ENCODE data around the gene STUM.

The STUM gene

GRCh38 chr1:226603858-226604559, 55.4 kb downstream of the STUM start:
- H3K27ac ChIP-seq: peak overlapping the region; percentile 81 to 88
- intact Hi-C loops (cut with DNase I; ENCODE audit: low total_unique reads): loop anchor here (2.0 to 10.0 kb wide), 2 partner anchors 53 to 189 kb away; no protein-coding TSS in a partner anchor
- no peaks in the 10 kb centered on the region for H3K27me3 ChIP-seq
- no peaks in the 10 kb centered on the region for H3K9me3 ChIP-seq
- H3K4me1 ChIP-seq: peaks cover 0 to 43% (median 33%) of the 10 kb centered on the region in 4 donors
- no peak for TF ChIP-seq CTCF (IDR thresholded peaks at IDR 0.05)
- no peak for DNase-seq
- H3K36me3 ChIP-seq: no peaks in the 10 kb centered on the region
- no peak overlapping the region for H3K4me3 ChIP-seq

DNA sequence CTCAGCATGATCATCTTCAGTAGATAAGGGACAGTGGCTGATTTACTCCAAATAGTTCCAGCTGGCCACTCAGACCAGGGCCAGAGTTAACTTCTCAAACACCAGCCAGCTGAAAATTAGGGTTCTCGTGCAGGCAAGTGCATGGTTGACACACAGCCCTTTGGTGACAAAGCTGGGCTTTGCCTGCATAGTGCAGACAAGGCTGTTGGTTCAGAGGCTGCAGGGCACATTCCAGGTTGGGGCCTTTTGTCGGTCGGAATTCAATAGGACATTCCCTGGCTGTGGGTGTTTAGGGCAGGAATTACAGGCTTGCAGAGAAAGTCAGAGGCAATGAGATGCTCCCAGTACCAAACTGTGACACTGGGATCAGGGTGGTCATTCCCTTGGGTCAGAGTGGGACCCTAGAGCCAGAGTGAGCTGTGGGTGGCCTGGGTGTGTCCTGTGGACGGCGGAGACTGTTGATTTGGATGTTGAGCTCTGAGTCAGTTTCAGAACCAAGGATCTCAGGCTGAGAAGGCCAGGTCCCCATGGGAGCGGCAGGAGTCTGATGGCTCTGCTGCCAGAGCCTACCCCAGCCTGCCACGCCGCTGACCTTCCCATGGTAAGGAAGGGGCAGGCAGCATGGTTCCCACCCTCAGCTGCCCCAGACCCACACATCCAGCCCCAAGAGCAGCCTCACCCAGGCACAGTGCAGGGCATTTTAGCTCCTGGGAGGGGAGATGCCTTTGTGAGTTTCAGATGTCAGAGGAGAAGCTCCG, 56.2 kb downstream of the STUM start:
- Histone ChIP-seq H3K4me3 (no peak overlapping the region), H3K27me3 (no peaks in the 10 kb centered on the region), H3K9me3 (no peaks in the 10 kb centered on the region), H3K36me3 (no peaks in the 10 kb centered on the region), H3K4me1 (peaks cover 0 to 43% (median 33%) of the 10 kb centered on the region in 4 donors), H3K27ac (peak overlapping the region; percentile 47 to 88)
- intact Hi-C loops (cut with DNase I; ENCODE audit: low total_unique reads): loop anchor here (2.0 to 10.0 kb wide), 2 partner anchors 54 to 190 kb away; no protein-coding TSS in a partner anchor
- peak in 1 of 2 donors; percentile 26 for DNase-seq
- TF ChIP-seq CTCF (IDR thresholded peaks at IDR 0.05): no peak

DNA sequence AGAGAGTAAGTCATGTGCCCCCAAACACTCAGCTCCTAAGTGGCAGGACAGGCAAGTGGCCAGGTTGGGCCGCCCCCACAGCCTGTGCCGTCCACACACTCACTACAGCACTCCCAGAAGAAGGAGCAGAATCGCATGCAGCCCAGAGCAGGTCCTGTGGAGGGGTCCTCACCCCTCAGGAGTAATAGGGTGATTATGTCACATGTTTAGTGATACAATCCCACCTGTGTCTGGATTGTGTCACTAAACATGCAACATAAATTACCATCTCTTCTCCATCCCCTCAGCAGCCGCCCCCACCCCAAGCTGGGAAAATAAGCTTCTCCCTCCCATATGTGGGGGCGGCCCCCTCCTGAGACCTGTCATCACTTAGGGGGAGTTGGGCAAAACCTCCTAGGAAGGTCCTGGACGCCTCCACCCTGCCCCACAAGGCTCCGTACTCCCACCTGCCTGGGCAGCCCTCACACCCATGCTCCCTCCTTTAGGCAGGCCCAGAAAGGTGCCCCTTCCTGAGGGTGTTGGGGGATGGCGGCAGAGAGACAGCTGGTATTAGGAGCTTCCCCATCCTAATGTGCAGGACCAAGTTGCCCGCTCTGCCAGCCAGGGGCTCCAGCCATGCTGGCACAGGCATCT, 56.9 kb downstream of the STUM start:
- no peak for TF ChIP-seq CTCF (IDR thresholded peaks at IDR 0.05)
- intact Hi-C loops (cut with DNase I; ENCODE audit: low total_unique reads): loop anchor here (2.0 to 10.0 kb wide), 2 partner anchors 55 to 191 kb away; no protein-coding TSS in a partner anchor
- H3K9me3 ChIP-seq: no peaks in the 10 kb centered on the region
- H3K27me3 ChIP-seq: no peaks in the 10 kb centered on the region
- peaks cover 0 to 43% (median 33%) of the 10 kb centered on the region in 4 donors for H3K4me1 ChIP-seq
- no peaks in the 10 kb centered on the region for H3K36me3 ChIP-seq
- no peak for DNase-seq
- no peak overlapping the region for H3K4me3 ChIP-seq
- H3K27ac ChIP-seq: peak overlapping the region; percentile 47 to 88

DNA sequence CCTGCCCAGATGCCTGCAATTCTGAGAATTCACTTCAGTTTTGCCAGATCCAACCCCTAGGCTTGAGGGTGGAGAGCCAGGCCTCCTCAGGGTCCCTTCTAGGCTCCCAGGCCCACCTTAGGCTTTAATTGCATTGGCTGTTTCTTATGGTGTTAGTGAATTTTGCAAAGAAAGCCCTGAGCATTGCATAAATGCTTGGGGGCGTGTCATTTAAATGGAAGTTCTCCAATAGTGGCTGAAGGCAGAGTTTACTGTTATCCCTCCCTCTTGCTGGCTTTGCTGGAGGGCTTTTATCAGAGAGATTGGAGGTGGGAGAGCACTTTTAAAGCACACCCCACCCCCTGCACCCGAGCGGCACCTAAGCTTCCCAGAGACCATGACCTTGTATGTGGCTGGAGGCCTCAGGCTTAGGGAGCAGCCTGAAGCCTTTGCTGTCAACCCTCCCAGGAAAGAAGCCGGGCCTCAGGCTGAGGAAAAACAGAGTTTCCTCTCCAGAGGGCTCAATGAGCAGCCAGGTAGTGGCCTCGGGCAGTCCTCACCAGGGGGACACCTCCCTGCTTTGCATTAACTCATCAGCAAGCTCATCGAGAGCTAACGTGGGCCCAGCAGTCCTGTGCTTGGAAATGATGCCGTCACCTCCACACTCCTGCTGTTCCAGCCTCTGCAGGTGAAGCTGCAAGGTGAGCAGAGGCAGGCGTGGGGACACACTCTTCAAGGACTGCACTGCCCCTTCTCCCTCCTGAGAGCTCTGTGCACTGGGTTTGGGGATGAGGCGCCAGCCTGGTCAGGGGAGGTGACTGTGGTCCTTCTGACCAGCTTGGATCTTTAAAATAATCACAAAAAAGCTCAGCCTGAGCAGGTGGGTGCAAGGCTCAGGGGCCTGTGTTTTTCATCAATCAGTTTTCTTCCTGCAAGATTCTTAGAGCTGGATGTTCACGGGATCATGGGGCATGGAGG, 58.0 kb downstream of the STUM start:
- H3K36me3 ChIP-seq: no peaks in the 10 kb centered on the region
- DNase-seq: no peak
- H3K27ac ChIP-seq: no peak overlapping the region
- no peaks in the 10 kb centered on the region for H3K9me3 ChIP-seq
- H3K4me1 ChIP-seq: peaks cover 0 to 43% (median 33%) of the 10 kb centered on the region in 4 donors
- peaks cover 0 to 2% of the 10 kb centered on the region in 2 donors for H3K27me3 ChIP-seq
- intact Hi-C loops (cut with DNase I; ENCODE audit: low total_unique reads): loop anchor here (10.0 kb wide), 1 partner anchor 192 kb away; no protein-coding TSS in a partner anchor
- no peak overlapping the region for H3K4me3 ChIP-seq
- TF ChIP-seq CTCF (IDR thresholded peaks at IDR 0.05): no peak

Data from tibial artery (tissue), 4 donors.